OCI-LY7 (cell line): ENCODE results near the gene HECA.
"Not testable (repeated sequence)": the region's sequence is repeated elsewhere in the genome, so short reads cannot be mapped to it uniquely, and the experiment has no call there.

ENCODE experiments used
- EZH2phosphoT487 ChIP-seq: fragments of 200-600 bp; sonication (generic); IDR thresholded peaks from 2 replicates; pipeline ENCODE4 v1.6.1; 2018; ENCODE audit warnings: low read depth, borderline replicate concordance, mild to moderate bottlenecking, mixed run types, antibody characterized with exemption, low read length, moderate library complexity, mixed read lengths
- TF ChIP-seq, protein P1 (sequence below): fragments of 200-600 bp; sonication (generic); conservative IDR thresholded peaks from 2 replicates; pipeline ENCODE4 v1.5.1; 2014; ENCODE audit warnings: mild to moderate bottlenecking, antibody characterized with exemption, low read length, moderate library complexity, mixed read lengths

DNA sequence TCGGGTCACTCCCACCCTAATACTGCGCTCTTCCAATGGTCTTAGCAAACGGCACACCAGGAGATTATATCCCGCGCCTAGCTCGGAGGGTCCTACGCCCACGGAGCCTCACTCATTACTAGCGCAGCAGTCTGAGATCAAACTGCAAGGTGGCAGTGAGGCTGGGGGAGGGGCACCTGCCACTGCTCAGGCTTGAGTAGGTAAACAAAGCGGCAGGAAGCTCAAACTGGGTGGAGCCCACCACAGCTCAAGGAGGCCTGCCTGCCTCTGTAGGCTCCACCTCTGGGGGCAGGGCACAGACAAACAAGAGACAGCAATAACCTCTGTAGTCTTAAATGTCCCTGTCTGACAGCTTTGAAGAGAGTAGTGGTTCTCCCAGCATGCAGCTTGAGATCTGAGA lies 75.9 kb downstream of the HECA start:
- TF ChIP-seq, protein P1, sequence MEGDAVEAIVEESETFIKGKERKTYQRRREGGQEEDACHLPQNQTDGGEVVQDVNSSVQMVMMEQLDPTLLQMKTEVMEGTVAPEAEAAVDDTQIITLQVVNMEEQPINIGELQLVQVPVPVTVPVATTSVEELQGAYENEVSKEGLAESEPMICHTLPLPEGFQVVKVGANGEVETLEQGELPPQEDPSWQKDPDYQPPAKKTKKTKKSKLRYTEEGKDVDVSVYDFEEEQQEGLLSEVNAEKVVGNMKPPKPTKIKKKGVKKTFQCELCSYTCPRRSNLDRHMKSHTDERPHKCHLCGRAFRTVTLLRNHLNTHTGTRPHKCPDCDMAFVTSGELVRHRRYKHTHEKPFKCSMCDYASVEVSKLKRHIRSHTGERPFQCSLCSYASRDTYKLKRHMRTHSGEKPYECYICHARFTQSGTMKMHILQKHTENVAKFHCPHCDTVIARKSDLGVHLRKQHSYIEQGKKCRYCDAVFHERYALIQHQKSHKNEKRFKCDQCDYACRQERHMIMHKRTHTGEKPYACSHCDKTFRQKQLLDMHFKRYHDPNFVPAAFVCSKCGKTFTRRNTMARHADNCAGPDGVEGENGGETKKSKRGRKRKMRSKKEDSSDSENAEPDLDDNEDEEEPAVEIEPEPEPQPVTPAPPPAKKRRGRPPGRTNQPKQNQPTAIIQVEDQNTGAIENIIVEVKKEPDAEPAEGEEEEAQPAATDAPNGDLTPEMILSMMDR = not testable (repeated sequence)
- TF ChIP-seq EZH2phosphoT487 = not testable (repeated sequence)
